OCI-LY3 (cell line): ENCODE results near the gene ILKAP.

Experiments used
- EZH2phosphoT487 ChIP-seq: fragments of 200-600 bp; shearing (Covaris generic); IDR thresholded peaks from 2 replicates; pipeline ENCODE4 v1.6.1; 2018; ENCODE audit warnings: antibody characterized with exemption, mixed run types, low read depth
- TF ChIP-seq, protein P1 (sequence below): fragments of 200-600, 300-600 bp; sonication (generic); IDR thresholded peaks from 2 replicates; pipeline ENCODE4 v1.5.1; 2014; ENCODE audit warnings: antibody characterized with exemption, low read length, low read depth

DNA sequence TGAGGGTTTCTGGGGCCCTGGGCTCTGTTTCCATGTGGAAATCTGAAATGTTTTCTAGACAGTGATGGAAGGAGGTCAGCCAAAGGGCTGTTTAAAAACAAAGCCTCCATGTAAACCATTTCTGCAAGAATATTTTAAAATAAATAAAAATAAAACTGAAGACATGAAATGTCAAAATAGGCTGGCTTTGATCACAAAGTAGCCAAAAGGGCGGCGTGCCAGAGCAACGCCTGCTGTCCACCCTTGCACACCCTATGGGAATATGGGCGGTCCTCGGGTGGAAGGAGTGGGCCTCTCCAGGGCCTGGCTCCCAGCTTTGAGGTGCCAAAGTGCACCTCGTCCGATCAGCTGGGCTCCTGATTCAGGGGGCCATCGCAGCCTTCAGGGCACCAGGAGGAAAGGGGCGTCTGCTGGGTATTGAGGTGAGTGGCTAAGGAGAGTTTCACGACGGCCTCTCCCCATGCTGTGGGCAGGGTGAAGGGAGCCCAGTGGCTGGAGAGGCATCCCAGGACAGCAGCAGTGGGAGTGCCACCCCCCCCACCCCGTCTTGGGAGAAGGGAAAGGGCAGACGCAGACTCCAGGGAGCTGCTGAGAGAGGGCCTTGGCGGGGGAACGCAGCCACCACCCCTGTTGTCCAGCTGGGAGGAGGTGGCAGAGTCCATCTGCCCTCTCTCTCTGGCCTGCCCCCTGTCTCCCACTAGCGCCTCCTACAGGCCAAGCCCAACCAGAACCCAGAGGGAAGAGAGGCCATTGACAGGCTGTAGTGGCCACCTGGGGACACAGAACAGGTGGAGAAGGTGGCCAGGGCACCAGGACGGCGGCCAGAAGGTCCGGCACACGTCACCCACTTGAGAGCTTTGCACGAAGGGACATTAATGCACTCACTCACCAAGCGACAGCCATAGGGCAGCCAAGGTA lies 50.5 kb downstream of the ILKAP start:
- TF ChIP-seq, protein P1, sequence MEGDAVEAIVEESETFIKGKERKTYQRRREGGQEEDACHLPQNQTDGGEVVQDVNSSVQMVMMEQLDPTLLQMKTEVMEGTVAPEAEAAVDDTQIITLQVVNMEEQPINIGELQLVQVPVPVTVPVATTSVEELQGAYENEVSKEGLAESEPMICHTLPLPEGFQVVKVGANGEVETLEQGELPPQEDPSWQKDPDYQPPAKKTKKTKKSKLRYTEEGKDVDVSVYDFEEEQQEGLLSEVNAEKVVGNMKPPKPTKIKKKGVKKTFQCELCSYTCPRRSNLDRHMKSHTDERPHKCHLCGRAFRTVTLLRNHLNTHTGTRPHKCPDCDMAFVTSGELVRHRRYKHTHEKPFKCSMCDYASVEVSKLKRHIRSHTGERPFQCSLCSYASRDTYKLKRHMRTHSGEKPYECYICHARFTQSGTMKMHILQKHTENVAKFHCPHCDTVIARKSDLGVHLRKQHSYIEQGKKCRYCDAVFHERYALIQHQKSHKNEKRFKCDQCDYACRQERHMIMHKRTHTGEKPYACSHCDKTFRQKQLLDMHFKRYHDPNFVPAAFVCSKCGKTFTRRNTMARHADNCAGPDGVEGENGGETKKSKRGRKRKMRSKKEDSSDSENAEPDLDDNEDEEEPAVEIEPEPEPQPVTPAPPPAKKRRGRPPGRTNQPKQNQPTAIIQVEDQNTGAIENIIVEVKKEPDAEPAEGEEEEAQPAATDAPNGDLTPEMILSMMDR = peak; percentile 19; the same call in 1 of the 2 replicates
- no peak for TF ChIP-seq EZH2phosphoT487
